Measurements from ENCODE around the gene SH3D19.

DNA sequence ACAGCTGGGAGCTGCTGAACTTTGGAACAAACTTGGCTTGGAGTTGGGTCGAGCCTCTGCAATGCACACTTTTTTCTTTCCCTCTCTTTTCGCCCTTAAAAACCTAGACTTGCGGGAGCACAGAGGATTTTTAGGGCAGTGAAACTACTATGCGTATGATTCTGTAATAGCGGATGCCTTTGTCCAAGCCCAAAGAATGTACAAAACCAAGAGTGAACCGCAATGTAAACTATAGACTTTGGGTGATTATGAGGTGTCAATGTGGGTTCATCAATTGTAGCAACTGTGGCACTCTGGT, 493 bp upstream of the SH3D19 start:
- TF ChIP-seq CTCF (IDR thresholded peaks at IDR 0.05 in 4 of 5, conservative IDR thresholded peaks at IDR 0.05 in 1 of 5) (no peak), POLR2A (IDR thresholded peaks at IDR 0.05) (no peak)
